ENCODE data around the gene MAP2K7. TPM values are rescaled to one million over a fixed set of nuclear protein-coding genes. Genes with fewer than 3 reads are reported as not detected.

MAP2K7 gene
- polyA plus RNA-seq, 1 experiment = 5.6 TPM

DNA sequence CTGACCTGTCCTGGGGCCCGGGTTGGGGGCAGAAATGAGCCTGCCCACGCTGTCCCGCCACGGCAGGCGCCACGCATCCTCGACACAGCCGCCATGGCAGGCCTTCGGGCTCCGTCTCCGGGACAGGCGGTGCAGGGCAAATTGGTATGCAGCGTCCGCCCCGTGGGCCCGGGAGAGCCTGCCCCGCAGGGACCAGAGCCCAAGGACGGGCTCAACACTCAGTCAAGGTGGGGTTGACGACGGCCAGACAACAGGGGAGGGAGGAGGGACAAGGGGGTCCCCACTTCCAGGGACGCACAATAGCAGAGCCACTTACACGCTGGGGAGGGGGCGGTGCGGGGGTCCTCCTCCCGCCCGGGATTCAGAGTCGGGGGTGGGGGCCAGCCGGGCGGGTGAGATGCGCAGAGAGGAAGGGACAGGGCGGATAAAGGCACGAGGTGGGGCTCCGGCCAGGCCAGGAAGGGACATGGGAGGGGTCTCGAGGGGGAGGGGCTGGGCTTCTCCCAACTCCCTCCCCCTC, 21.0 kb downstream of the MAP2K7 start:
- TF ChIP-seq, protein P1, sequence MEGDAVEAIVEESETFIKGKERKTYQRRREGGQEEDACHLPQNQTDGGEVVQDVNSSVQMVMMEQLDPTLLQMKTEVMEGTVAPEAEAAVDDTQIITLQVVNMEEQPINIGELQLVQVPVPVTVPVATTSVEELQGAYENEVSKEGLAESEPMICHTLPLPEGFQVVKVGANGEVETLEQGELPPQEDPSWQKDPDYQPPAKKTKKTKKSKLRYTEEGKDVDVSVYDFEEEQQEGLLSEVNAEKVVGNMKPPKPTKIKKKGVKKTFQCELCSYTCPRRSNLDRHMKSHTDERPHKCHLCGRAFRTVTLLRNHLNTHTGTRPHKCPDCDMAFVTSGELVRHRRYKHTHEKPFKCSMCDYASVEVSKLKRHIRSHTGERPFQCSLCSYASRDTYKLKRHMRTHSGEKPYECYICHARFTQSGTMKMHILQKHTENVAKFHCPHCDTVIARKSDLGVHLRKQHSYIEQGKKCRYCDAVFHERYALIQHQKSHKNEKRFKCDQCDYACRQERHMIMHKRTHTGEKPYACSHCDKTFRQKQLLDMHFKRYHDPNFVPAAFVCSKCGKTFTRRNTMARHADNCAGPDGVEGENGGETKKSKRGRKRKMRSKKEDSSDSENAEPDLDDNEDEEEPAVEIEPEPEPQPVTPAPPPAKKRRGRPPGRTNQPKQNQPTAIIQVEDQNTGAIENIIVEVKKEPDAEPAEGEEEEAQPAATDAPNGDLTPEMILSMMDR (IDR thresholded peaks at IDR 0.05; ENCODE audit: low read depth, low read length) = no peak
- no peaks in the 10 kb centered on the region for H3K9me3 ChIP-seq (ENCODE audit: control insufficient read depth, insufficient read depth, low read length)
- ChIA-PET POLR2A (interaction anchor here (0.6 to 1.0 kb wide), 2 partner anchors 21 to 47 kb away, joined by 3 to 9 read pairs; partner anchors contain the start of gene MAP2K7), CTCF (interaction anchor here (0.7 kb wide), 1 partner anchor 429 kb away, joined by 10 read pairs; no protein-coding TSS in a partner anchor)
- no peak overlapping the region; the same call in 1 of the 2 replicates for H3K4me3 ChIP-seq (ENCODE audit: low read depth, low read length)
- no peaks in the 10 kb centered on the region for H3K27me3 ChIP-seq (ENCODE audit: control insufficient read depth, insufficient read depth, low read length)
- no peak overlapping the region for H3K27ac ChIP-seq (ENCODE audit: low read depth, low read length)
- no peak for DNase-seq (ENCODE audit: low read depth, low spot score)

DNA sequence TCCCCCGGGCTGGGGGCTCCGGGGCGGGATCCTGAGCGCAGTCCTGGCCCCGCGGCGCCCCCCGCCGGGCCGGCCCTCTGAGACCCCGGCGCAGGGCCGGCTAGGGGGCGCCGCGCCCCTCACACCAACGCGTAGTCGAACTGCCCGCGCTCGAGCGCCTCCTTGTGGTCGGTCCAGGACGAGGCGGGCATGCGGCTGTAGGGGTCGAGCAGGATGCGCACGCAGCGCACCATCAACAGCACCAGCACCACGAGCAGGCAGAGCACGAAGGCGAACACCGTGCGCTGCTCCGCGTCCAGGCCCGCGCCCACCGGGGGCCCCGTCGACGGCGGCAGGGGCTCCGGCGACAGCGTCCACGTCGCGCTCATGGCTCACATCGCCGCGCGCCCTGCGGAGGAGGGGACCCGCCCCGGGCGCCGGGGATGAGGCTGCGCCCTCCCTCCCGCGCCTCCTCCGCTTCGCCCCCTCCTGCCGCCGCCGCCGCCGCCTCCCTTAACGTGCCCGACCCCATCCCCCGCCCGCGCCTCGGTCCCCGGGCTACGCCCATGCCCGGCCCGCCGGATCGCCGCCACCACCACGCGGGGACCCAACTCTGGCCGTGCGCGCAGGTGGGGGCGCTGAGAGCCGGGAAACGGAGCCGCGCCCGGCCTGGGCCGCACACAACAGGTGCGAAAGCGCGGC, 21.6 kb downstream of the MAP2K7 start:
- CTCF ChIA-PET = no interaction called here
- Histone ChIP-seq H3K9me3 (ENCODE audit: control insufficient read depth, insufficient read depth, low read length) (no peaks in the 10 kb centered on the region), H3K27ac (ENCODE audit: low read depth, low read length) (no peak overlapping the region), H3K4me3 (ENCODE audit: low read depth, low read length) (peak overlapping the region; percentile 50), H3K27me3 (ENCODE audit: control insufficient read depth, insufficient read depth, low read length) (no peaks in the 10 kb centered on the region)
- POLR2A ChIA-PET = no interaction called here
- TF ChIP-seq, protein P1 (IDR thresholded peaks at IDR 0.05; ENCODE audit: low read depth, low read length) = peak; percentile 79
- no peak for DNase-seq (ENCODE audit: low read depth, low spot score)

- H3K27me3 ChIP-seq (ENCODE audit: control insufficient read depth, insufficient read depth, low read length) = no peaks in the 10 kb centered on the region
- ChIA-PET POLR2A (no interaction called here), CTCF (interaction anchor here (1.5 kb wide), 1 partner anchor 18 kb away, joined by 3 read pairs; no protein-coding TSS in a partner anchor)
- H3K4me3 ChIP-seq (ENCODE audit: low read depth, low read length) = peak within 1 kb of the TSS; percentile 57
- DNase-seq (ENCODE audit: low read depth, low spot score) = no peak
- TF ChIP-seq, protein P1 (IDR thresholded peaks at IDR 0.05; ENCODE audit: low read depth, low read length) = peak; percentile 7; the same call in 1 of the 2 replicates
- no peaks in the 10 kb centered on the region for H3K9me3 ChIP-seq (ENCODE audit: control insufficient read depth, insufficient read depth, low read length)
- no peak within 1 kb of the TSS for H3K27ac ChIP-seq (ENCODE audit: low read depth, low read length)
These were observed 22.5 kb downstream of the MAP2K7 start, which contains the start of gene CTXN1 for GRCh38 chr19:7926021-7926726. CTXN1 (minus strand) TSS chr19:7926135; CDS start chr19:7925538, 597 bp downstream.

DNA sequence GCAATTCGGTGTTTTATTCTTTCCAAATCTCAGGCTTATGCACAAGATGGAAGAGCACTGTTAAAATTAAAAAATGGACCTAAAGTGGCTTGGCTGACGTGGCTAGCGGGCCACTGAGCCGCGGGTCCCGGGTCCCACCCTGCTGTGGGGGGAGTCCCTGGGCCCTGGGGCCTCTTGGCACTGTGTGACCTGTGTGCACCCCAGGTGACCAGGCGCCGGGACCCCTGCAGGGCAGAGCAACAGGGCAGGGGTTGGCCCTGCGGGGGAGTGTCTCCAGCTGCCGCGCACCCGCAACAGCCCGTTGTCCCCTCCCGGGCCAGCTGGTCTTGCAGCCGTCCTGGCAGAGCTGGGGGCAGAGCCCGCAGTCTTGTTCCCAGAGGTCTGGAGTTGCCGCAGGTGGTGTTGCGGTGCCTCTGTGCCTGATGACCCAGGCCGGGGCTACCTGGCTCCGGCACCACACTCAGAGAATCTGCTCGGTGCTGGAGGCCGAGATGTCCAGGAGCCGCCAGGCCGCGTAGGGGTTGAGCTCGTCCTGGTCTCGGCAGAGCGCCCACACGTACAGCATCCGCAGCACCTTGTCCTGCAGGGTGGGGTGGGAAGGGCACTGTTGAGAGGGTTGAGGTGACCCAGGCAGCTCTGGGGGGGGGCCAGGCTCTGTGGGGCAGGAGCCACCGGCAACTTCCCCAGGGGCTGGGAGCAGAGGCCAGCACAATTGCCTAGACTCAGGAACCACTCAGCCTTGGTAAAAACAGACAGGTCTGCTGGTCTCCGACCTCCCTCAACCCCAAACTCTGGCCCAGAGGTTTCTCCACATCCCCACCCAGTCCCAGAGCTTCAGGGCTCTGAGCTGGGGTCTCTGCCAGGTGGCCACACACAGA, 23.3 kb downstream of the MAP2K7 start:
- no peaks in the 10 kb centered on the region for H3K9me3 ChIP-seq (ENCODE audit: control insufficient read depth, insufficient read depth, low read length)
- H3K27ac ChIP-seq (ENCODE audit: low read depth, low read length) = no peak overlapping the region
- no peak overlapping the region for H3K4me3 ChIP-seq (ENCODE audit: low read depth, low read length)
- no peaks in the 10 kb centered on the region for H3K27me3 ChIP-seq (ENCODE audit: control insufficient read depth, insufficient read depth, low read length)
- POLR2A ChIA-PET = interaction anchor here (0.6 kb wide), 1 partner anchor 18 kb away, joined by 3 read pairs; no protein-coding TSS in a partner anchor
- DNase-seq (ENCODE audit: low read depth, low spot score) = no peak
- CTCF ChIA-PET = interaction anchor here (1.5 kb wide), 1 partner anchor 17 kb away, joined by 3 read pairs; no protein-coding TSS in a partner anchor
- TF ChIP-seq, protein P1 (IDR thresholded peaks at IDR 0.05; ENCODE audit: low read depth, low read length) = no peak
